ENCODE measurements around the gene AQP3. TPM values are rescaled to one million over a fixed set of nuclear protein-coding genes. Genes with fewer than 3 reads are reported as not detected.

The AQP3 gene
- total and polyA plus RNA-seq, 2 of the 4 experiments (the other 2 are of a cell fraction): 3.8 to 12.2 TPM

- ATAC-seq (ENCODE audit: low read depth): no peak
These were observed 5.3 kb downstream of the AQP3 start for GRCh38 chr9:33442125-33442524.

More at GRCh38 chr9:33442125-33442524, 5.3 kb downstream of the AQP3 start:
- in situ Hi-C loops (cut with MboI; ENCODE audit: low sequenced_read_pairs): no loop called here
- Histone ChIP-seq H4K8ac (ENCODE audit: low read depth in 2 of 2, low read length in 2 of 2) (no peak overlapping the region), H3K23ac (ENCODE audit: low read depth, low read length) (no peak overlapping the region), H3K4me2 (ENCODE audit: low read depth, low read length) (no peak overlapping the region), H2BK15ac (ENCODE audit: low read depth, low read length) (no peak overlapping the region), H2BK20ac (ENCODE audit: low read depth, low read length) (no peak overlapping the region), H4K91ac (ENCODE audit: insufficient read depth, low read depth, low read length) (no peak overlapping the region), H3K56ac (ENCODE audit: extremely low read depth, insufficient read depth, low read length) (no peak overlapping the region), H3K14ac (replicated peaks; ENCODE audit: low read depth, low read length) (no peak overlapping the region), H3K9me3 (ENCODE audit: control insufficient read depth, insufficient read depth, low read length) (no peaks in the 10 kb centered on the region), H3K4me3 (ENCODE audit: insufficient read depth, low read depth, low read length) (no peak overlapping the region), H3K4ac (ENCODE audit: low read depth, low read length) (no peak overlapping the region), H3K79me1 (ENCODE audit: low read depth in 1 of 2, low read length in 2 of 2) (no peaks in the 10 kb centered on the region), H3K4me1 (ENCODE audit: control insufficient read depth, insufficient read depth, low read length) (peaks cover 9% of the 10 kb centered on the region), H3K27me3 (ENCODE audit: control insufficient read depth, insufficient read depth, low read length) (peaks cover 11% of the 10 kb centered on the region), H2BK120ac (ENCODE audit: low read depth, low read length) (no peak overlapping the region), H3K18ac (ENCODE audit: low read depth, low read length) (no peak overlapping the region), H2AK9ac (replicated peaks; ENCODE audit: low read depth, low read length, poor library complexity) (no peak overlapping the region), H2AFZ (replicated peaks; ENCODE audit: low read length, poor library complexity) (no peak overlapping the region), H3K36me3 (ENCODE audit: control insufficient read depth, insufficient read depth, low read length) (no peaks in the 10 kb centered on the region), H2BK5ac (ENCODE audit: low read depth, low read length, poor library complexity, severe bottlenecking) (no peak overlapping the region), H3K9me1 (ENCODE audit: insufficient read depth, low read length) (peaks cover 4% of the 10 kb centered on the region; the same call in 1 of the 2 replicates), H2AK5ac (ENCODE audit: low read depth, low read length) (no peak overlapping the region), H4K5ac (ENCODE audit: low read depth, low read length) (no peak overlapping the region), H4K20me1 (ENCODE audit: insufficient read depth, low read length) (no peaks in the 10 kb centered on the region), H3K27ac (ENCODE audit: insufficient read depth, low read length) (no peak overlapping the region), H3K9ac (ENCODE audit: low read depth, low read length) (no peak overlapping the region)
- no peak for DNase-seq
- CTCF ChIA-PET: no interaction called here
- TF ChIP-seq MXI1 (IDR thresholded peaks at IDR 0.05; ENCODE audit: borderline replicate concordance, low read depth, low read length) (no peak), FOS (IDR thresholded peaks at IDR 0.05; ENCODE audit: low read depth, low read length) (no peak), CTCF (conservative IDR thresholded peaks at IDR 0.05; ENCODE audit: low read depth, low read length) (no peak), CHD1 (IDR thresholded peaks at IDR 0.05; ENCODE audit: low read depth, low read length) (no peak), BHLHE40 (IDR thresholded peaks at IDR 0.05; ENCODE audit: low read depth, low read length) (no peak)
- WGBS, 2 experiments (ENCODE audit: extremely low coverage in 2 of 2, insufficient read length in 1 of 2): no CpG with 5 or more reads among the region's 15 CpGs
- BruUV-seq (replicated peaks): no TSS peak
- intact Hi-C loops (cut with micrococcal nuclease): no loop called here
- POLR2A ChIA-PET (ENCODE audit: unreplicated experiment): no interaction called here
- dilution Hi-C loops (cut with HindIII; ENCODE audit: low sequenced_read_pairs, unreplicated experiment): no loop called here
